K562 (cell line): ENCODE measurements around the gene PLXNA3.

Source experiments
- ELK3 ChIP-seq: fragments of 450-650 bp; formaldehyde crosslinking; IDR thresholded peaks from 2 replicates; pipeline ENCODE4 v1.4.0; 2020; ENCODE audit warnings: mild to moderate bottlenecking
- HOXB6 ChIP-seq: fragments of 250-450 bp; sonication (Bioruptor Pico); IDR thresholded peaks from 2 replicates; pipeline ENCODE4 v1.5.1; 2022; ENCODE audit warnings: mild to moderate bottlenecking, borderline replicate concordance
- JUND ChIP-seq, 2 experiments: IDR thresholded peaks; 2 replicates in 1 of 2; 3 replicates in 1 of 2; pipeline ENCODE4 v1.6.1; 2011; ENCODE audit warnings: borderline replicate concordance in 2 of 2, low read depth in 2 of 2, low read length in 2 of 2, improper control_type of control experiment in 1 of 2, missing biosample characterization in 1 of 2, missing genetic modification characterization in 1 of 2, missing genetic modification reagents in 1 of 2
- MAX ChIP-seq: sonication (generic); formaldehyde crosslinking; IDR thresholded peaks from 2 replicates; pipeline ENCODE4 v1.9.0; 2022; ENCODE audit warnings: mild to moderate bottlenecking, missing genetic modification reagents
- ZKSCAN1 ChIP-seq: fragments of 150-350 bp; IDR thresholded peaks from 2 replicates; pipeline ENCODE4 v1.6.1; 2016; ENCODE audit warnings: low read depth, low read length

DNA sequence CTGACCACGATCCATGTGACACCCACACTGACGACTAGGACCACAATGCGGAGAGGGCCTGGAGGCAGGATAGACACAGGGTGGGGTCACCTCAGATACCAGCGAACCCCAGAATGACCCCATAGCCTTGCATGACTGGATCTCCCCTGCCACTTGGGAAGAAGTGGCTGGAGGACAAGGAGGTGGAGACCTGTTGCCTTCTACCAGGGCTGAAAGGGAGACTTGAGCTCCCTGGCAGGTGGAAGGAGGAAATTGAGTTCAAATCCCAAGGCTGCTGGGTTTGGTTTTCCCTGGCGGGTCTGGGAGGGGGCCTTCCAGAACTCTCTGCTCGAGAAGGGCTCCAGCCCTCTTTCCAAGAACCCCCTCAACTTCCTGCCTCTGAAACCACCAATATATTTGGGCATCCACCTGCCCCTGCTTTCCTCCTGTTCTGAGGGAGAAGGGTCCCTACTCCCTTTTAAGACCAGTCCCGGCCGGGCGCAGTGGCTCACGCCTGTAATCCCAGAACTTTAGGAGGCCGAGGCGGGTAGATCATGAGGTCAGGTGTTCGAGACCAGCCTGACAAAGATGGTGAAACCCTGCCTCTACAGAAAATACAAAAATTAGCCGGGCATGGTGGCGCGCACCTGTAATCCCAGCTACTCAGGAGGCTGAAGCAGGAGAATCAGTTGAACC lies 54.9 kb downstream of the PLXNA3 start:
- no peak for TF ChIP-seq ELK3 (CRISPR knock-in tag)
- no peak for TF ChIP-seq HOXB6 (CRISPR knock-in tag)
- TF ChIP-seq JUND (IDR thresholded peaks at IDR 0.05; ENCODE audit: borderline replicate concordance, low read depth, low read length) = no peak
- no peak for TF ChIP-seq JUND (tag; IDR thresholded peaks at IDR 0.05; ENCODE audit: borderline replicate concordance, low read depth, low read length)
- no peak for TF ChIP-seq MAX (CRISPR knock-in tag)
- no peak for TF ChIP-seq ZKSCAN1
